Stomach (tissue), 9 donors: ENCODE results near the gene ADAMTS15. TPM values are rescaled to one million over a fixed set of nuclear protein-coding genes. Genes with fewer than 3 reads are reported as not detected.

Experiments
- DNase-seq, 2 donors: peaks; one replicate each; pipeline versions ENCODE4 v3.0.0 to v3.0.0-alpha.2; 2013 to 2019
- H3K27ac ChIP-seq, 5 donors: fragments of 200-600 bp in 4 of 5; sonication (generic) in 4 of 5; one replicate each; pipeline ENCODE4 v1.5.1; 2013 to 2019; ENCODE audit warnings: mild to moderate bottlenecking in 1 of 5, moderate library complexity in 1 of 5
- H3K27me3 ChIP-seq, 3 donors: fragments of 200-600 bp; sonication (generic); one replicate each; pipeline ENCODE4 v1.5.1; 2017 to 2019; ENCODE audit warnings: mixed run types in 1 of 3
- H3K36me3 ChIP-seq, 4 donors: fragments of 200-600 bp; sonication (generic); 1 replicate in 3 of 4; 2 replicates in 1 of 4; pipeline ENCODE4 v1.5.1; 2016 to 2019
- H3K4me1 ChIP-seq, 4 donors: fragments of 200-600 bp; sonication (generic); one replicate each; pipeline ENCODE4 v1.5.1; 2016 to 2019
- H3K4me3 ChIP-seq, 4 donors: fragments of 200-600 bp; sonication (generic) in 3 of 4; one replicate each; pipeline ENCODE4 v1.5.1; 2016 to 2019; ENCODE audit warnings: mild to moderate bottlenecking in 1 of 4
- H3K9me3 ChIP-seq, 4 donors: fragments of 200-600 bp; sonication (generic); one replicate each; pipeline ENCODE4 v1.5.1; 2016 to 2019
- EP300 ChIP-seq: sonication (generic); formaldehyde crosslinking; IDR thresholded peaks from one replicate; pipeline ENCODE4 v1.6.1; 2017; ENCODE audit warnings: antibody characterized with exemption
- POLR2A ChIP-seq, 4 donors: fragments of 450-650 bp; IDR thresholded peaks; one replicate each; pipeline ENCODE4 v1.6.1; 2016; ENCODE audit warnings: antibody characterized with exemption in 4 of 4, control low read depth in 2 of 4, mild to moderate bottlenecking in 1 of 4, moderate library complexity in 1 of 4
- POLR2AphosphoS5 ChIP-seq, 3 donors: sonication (generic); formaldehyde crosslinking; IDR thresholded peaks; one replicate each; pipeline ENCODE4 v1.6.1; 2016; ENCODE audit warnings: antibody characterized with exemption in 3 of 3
- WGBS, 5 donors: extraction: QIAGEN DNeasy Blood & Tissue Kit in 3 of 5; methylation state at CpG; one replicate each; pipeline versions ENCODE4 v1.1.5 to v1.1.7; 2013 to 2018; 5-methylcytosine and 5-hydroxymethylcytosine counted together
- intact Hi-C: fragments of 100-400 bp; cut with DNase I; formaldehyde crosslinking; loops from one replicate; pipeline ENCODE4 v1.15.1; 2023; ENCODE audit warnings: low total_unique reads
- polyA plus RNA-seq, 3 donors: library from polyadenylated mRNA; stranded (reverse); fragments of 200-250 nt; gene quantifications; one replicate each; pipeline ENCODE4 v1.2.3, GENCODE V29; 2013
- total RNA-seq, 5 donors: library from RNA; depleted of rRNA; stranded (reverse); fragments of >200 nt; gene quantifications; one replicate each; pipeline versions ENCODE4 v1.1.0 to v1.2.3, GENCODE V29; 2014 to 2016
- TF ChIP-seq, protein P1 (sequence below), 7 experiments: fragments of 450-650 bp in 4 of 7; fragments of 200-600 bp in 3 of 7; sonication (generic) in 3 of 7; IDR thresholded peaks; one replicate each; pipeline ENCODE4 v1.5.1; 2016 to 2019; ENCODE audit warnings: antibody characterized with exemption in 7 of 7, control low read depth in 2 of 7, mild to moderate bottlenecking in 1 of 7
- donor health status: healthy with polysubstance abuse.
- donor health status: Bipolar disorder and iron deficiency.
- donor health status: healthy.

Gene ADAMTS15
- total and polyA plus RNA-seq, 8 donors: 1.4 to 23.5 (median 2.4) TPM

DNA sequence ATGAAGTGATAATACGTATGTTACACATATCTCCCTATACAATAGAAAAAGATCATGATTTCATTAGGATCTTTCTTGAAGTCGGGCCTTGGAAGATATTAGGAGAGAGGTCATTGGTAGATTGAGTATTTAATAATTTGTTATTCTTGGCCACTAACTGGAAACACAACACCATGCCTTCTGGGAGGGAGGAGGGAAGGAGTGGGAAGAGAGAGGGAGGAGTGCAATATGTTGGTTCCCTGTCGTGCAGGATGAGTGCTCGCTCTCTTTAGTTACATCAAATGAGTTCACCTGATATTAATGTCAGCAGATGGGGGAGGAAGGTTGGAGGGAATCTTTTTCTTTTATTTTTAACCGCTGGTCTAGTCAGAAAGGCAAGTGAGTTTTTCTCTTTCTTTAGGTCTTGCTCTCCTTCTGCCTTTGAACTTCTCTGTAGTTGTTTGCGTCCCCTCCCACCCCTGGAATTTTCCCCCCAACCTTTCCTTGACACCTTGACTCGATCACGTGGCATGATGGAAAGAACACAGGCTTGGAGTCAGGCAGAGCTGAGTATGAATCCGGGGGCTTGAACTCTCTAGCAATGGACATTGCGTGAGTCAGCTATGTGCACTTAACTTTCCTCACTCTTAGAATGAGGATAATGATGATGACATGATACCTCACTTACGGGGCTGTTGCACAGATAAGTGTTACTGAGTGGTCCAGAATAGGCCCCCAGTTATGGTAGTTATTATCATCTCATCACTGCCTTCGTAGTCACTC is 6.2 kb downstream of the ADAMTS15 start:
- peaks cover 0 to 4% (median 2%) of the 10 kb centered on the region in 4 donors for H3K36me3 ChIP-seq
- H3K9me3 ChIP-seq: no peaks in the 10 kb centered on the region
- H3K4me1 ChIP-seq: peaks cover 13 to 45% (median 32%) of the 10 kb centered on the region in 4 donors
- WGBS, 5 donors: 66 to 71% (median 69%) methylated on average over 12 of the region's 12 CpGs
- no peak overlapping the region for H3K27ac ChIP-seq
- H3K27me3 ChIP-seq: peaks cover 0 to 9% (median 0%) of the 10 kb centered on the region in 3 donors
- intact Hi-C loops: no loop called here
- DNase-seq: no peak
- H3K4me3 ChIP-seq: no peak overlapping the region
- TF ChIP-seq, protein P1, sequence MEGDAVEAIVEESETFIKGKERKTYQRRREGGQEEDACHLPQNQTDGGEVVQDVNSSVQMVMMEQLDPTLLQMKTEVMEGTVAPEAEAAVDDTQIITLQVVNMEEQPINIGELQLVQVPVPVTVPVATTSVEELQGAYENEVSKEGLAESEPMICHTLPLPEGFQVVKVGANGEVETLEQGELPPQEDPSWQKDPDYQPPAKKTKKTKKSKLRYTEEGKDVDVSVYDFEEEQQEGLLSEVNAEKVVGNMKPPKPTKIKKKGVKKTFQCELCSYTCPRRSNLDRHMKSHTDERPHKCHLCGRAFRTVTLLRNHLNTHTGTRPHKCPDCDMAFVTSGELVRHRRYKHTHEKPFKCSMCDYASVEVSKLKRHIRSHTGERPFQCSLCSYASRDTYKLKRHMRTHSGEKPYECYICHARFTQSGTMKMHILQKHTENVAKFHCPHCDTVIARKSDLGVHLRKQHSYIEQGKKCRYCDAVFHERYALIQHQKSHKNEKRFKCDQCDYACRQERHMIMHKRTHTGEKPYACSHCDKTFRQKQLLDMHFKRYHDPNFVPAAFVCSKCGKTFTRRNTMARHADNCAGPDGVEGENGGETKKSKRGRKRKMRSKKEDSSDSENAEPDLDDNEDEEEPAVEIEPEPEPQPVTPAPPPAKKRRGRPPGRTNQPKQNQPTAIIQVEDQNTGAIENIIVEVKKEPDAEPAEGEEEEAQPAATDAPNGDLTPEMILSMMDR (IDR thresholded peaks at IDR 0.05): no peak
- TF ChIP-seq POLR2A (IDR thresholded peaks at IDR 0.05): no peak
- no peak for TF ChIP-seq POLR2AphosphoS5 (IDR thresholded peaks at IDR 0.05)
- no peak for TF ChIP-seq EP300

DNA sequence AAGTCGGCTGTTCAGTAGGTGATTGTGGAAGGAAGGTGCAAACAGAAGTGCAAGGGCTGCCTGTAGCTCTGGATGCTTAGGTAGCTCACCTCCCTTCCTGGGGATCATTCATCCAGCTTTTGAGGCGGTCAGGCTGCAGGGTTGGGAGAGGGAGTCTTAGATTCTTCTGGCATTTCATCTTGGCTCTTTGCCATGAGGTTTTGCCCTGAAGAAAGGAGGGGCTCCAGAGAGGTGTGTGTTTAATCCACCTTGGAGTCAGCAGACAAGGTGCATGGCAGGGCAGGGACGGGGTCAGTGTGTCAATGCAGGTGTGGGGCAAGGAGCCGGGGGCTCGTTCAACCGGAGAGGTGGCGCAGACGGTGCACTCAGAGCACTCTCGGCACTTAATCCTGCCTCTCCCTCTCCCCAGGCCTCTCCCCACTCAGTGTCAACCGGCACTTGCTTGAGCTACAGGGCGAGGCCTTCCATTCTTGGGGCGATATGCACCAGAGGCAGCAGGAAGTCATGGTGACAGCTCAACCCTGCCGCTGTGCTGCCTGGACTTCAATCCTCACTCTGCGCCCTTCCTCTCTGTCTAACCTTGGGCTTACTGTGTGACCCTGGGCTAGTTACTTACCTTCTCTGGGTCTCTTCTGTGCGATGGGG is 7.2 kb downstream of the ADAMTS15 start:
- H3K27me3 ChIP-seq: no peaks in the 10 kb centered on the region
- H3K36me3 ChIP-seq: peaks cover 0 to 4% (median 2%) of the 10 kb centered on the region in 4 donors
- H3K4me3 ChIP-seq: no peak overlapping the region
- WGBS, 5 donors: 41 to 65% (median 55%) methylated on average over 14 to 15 of the region's 15 CpGs
- H3K9me3 ChIP-seq: no peaks in the 10 kb centered on the region
- H3K4me1 ChIP-seq: peaks cover 10 to 36% (median 23%) of the 10 kb centered on the region in 4 donors
- H3K27ac ChIP-seq: peak overlapping the region in 4 of 5 donors; percentile 14 to 56 (median 38)
- intact Hi-C loops: no loop called here
- peak; percentile 49 to 76 for DNase-seq
- TF ChIP-seq POLR2A (IDR thresholded peaks at IDR 0.05): no peak
- TF ChIP-seq POLR2AphosphoS5 (IDR thresholded peaks at IDR 0.05): peak in 1 of 3 donors; percentile 51
- no peak for TF ChIP-seq EP300
- TF ChIP-seq, protein P1 (IDR thresholded peaks at IDR 0.05): no peak

DNA sequence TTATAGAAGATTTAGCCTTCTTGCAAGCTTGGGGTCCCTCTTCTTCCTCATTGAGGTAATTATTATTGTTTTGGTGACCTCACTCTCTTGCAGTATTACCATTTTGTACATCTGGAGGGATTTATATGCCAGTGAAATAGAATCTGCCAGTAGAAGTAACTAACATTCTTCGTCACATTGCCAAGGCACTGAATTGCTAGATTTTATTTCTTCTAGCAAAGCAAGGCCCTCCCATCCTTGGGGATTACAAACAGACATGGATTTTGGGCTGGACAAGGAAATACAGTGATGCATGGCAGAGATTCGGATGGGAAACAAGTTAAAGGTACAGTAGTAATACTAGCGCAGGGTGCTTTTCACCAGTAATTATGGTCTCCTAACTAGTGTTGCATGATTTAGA is 7.8 kb downstream of the ADAMTS15 start:
- peak overlapping the region in 2 of 5 donors; percentile 14 to 56 for H3K27ac ChIP-seq
- no peaks in the 10 kb centered on the region for H3K27me3 ChIP-seq
- H3K4me1 ChIP-seq: peaks cover 6 to 29% (median 16%) of the 10 kb centered on the region in 4 donors
- H3K36me3 ChIP-seq: peaks cover 0 to 7% (median 2%) of the 10 kb centered on the region in 4 donors
- no peaks in the 10 kb centered on the region for H3K9me3 ChIP-seq
- no peak overlapping the region for H3K4me3 ChIP-seq
- DNase-seq: no peak
- TF ChIP-seq POLR2AphosphoS5 (IDR thresholded peaks at IDR 0.05) (no peak), EP300 (no peak)
- intact Hi-C loops: no loop called here
- WGBS, 5 donors: 87 to 96% (median 93%) methylated on average over 3 of the region's 3 CpGs

DNA sequence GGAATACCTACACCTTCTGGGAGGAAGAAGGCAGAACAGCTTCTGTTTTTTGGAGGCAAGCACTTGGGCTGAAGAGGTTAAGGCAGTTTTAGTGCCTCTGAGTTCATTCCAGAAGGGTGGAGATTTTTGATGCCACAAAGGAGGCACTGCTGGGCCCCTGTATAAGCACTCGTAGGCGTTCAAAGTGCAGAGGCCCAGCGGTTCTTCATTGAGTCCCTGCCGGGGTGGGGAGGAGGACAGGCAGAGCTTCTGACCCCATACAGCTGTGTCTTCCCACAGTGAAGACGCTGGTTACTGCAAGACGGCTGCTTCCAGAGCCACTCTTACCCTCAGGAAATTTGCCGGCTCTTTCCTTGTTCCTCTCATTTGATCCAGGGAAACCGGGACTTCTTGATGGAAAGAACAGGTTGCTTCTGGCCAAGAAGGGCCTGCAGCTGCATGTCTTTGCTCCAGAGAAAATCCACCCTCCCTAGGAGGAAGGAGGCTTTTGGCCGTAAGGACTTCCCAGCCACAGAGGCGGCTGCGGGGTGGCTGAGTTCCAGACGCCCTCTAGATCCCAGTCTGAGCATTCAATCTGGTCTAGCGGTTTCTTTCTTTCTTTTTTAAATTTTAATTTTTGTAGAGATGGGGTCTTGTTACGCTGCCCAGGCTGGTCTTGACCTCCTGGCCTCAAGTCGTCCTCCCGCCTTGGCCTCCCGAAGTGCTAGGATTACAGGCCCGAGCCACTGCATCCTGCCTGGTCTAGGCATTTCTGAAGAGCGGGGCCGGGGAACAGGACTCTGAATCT is 9.4 kb downstream of the ADAMTS15 start:
- TF ChIP-seq, protein P1 (IDR thresholded peaks at IDR 0.05): no peak
- TF ChIP-seq POLR2AphosphoS5 (IDR thresholded peaks at IDR 0.05): no peak
- TF ChIP-seq POLR2A (IDR thresholded peaks at IDR 0.05): no peak
- no peak for TF ChIP-seq EP300
- H3K27ac ChIP-seq: peak overlapping the region in 1 of 5 donors; percentile 32
- H3K9me3 ChIP-seq: no peaks in the 10 kb centered on the region
- intact Hi-C loops: no loop called here
- DNase-seq: no peak
- peaks cover 6 to 22% (median 18%) of the 10 kb centered on the region in 4 donors for H3K36me3 ChIP-seq
- WGBS, 5 donors: 72 to 86% (median 74%) methylated on average over 17 to 20 of the region's 20 CpGs
- H3K4me3 ChIP-seq: no peak overlapping the region
- H3K27me3 ChIP-seq: no peaks in the 10 kb centered on the region
- peaks cover 0 to 16% (median 11%) of the 10 kb centered on the region in 4 donors for H3K4me1 ChIP-seq
